Lower leg skin (tissue), 3 donors: Measurements from ENCODE around the gene MAFB.

Experiments
- CTCF ChIP-seq, 3 donors: fragments of 450-650 bp; IDR thresholded peaks; one replicate each; pipeline ENCODE4 v1.5.1; 2016; ENCODE audit warnings: antibody characterized with exemption in 3 of 3, mild to moderate bottlenecking in 3 of 3, moderate library complexity in 2 of 3
- POLR2A ChIP-seq, 2 donors: fragments of 450-650 bp; IDR thresholded peaks; one replicate each; pipeline ENCODE4 v1.6.1; 2016 to 2017; ENCODE audit warnings: antibody characterized with exemption in 2 of 2, mild to moderate bottlenecking in 1 of 2, moderate library complexity in 1 of 2

- no peak for TF ChIP-seq POLR2A (IDR thresholded peaks at IDR 0.05)
- no peak for TF ChIP-seq CTCF (IDR thresholded peaks at IDR 0.05)
Observed at GRCh38 chr20:40698281-40698680, 9.2 kb upstream of the MAFB start.
